GM12891 (cell line): ENCODE data around the gene SP6.

Source experiments
- PAX5 ChIP-seq: IDR thresholded peaks from 2 replicates; pipeline ENCODE4 v1.6.1; 2011; ENCODE audit warnings: low read length, moderate library complexity, mild to moderate bottlenecking; ENCODE audit not compliant: insufficient read depth, severe bottlenecking
- POLR2A ChIP-seq: IDR thresholded peaks from 2 replicates; pipeline ENCODE4 v1.6.1; 2011; ENCODE audit warnings: low read depth, low read length, control low read depth
- POLR2AphosphoS5 ChIP-seq: IDR thresholded peaks from 2 replicates; pipeline ENCODE4 v1.6.1; 2011; ENCODE audit warnings: low read depth, low read length, control low read depth
- POU2F2 ChIP-seq: IDR thresholded peaks from 2 replicates; pipeline ENCODE4 v1.6.1; 2011; ENCODE audit warnings: low read depth, mild to moderate bottlenecking, control low read depth, low read length, moderate library complexity
- SPI1 ChIP-seq: IDR thresholded peaks from 2 replicates; pipeline ENCODE4 v1.6.1; 2011; ENCODE audit warnings: low read depth, low read length, control low read depth
- TAF1 ChIP-seq: IDR thresholded peaks from 2 replicates; pipeline ENCODE4 v1.6.1; 2011; ENCODE audit warnings: low read depth, low read length, control low read depth

- TF ChIP-seq POLR2A (no peak), TAF1 (no peak), POLR2AphosphoS5 (no peak), PAX5 (no peak), SPI1 (no peak), POU2F2 (no peak)
Observed at GRCh38 chr17:47877368-47878034, 26.5 kb upstream of the SP6 start.
